Upper lobe of left lung (tissue), 6 donors: ENCODE data around the gene GFPT2. TPM values are rescaled to one million over a fixed set of nuclear protein-coding genes. Genes with fewer than 3 reads are reported as not detected.
A peak's percentile ranks its signal among the peaks of the same experiment; 100 is the strongest.

ENCODE experiments used
- ATAC-seq, 2 donors: fragments of 200-7000 bp; cut with Tn5 transposase; one replicate each; pipeline ENCODE4 v1.9.1; 2022; ENCODE audit warnings: mild to moderate bottlenecking in 2 of 2, moderate library complexity in 2 of 2; ENCODE audit not compliant: low FRiP score in 2 of 2
- DNase-seq, 2 donors: peaks; one replicate each; pipeline ENCODE4 v3.0.0-alpha.2; 2019 to 2020
- H3K27ac ChIP-seq, 4 donors: fragments of 200-600 bp; sonication (generic); one replicate each; pipeline ENCODE4 v1.5.1; 2016 to 2019
- H3K27me3 ChIP-seq, 4 donors: fragments of 200-600 bp; sonication (generic); one replicate each; pipeline ENCODE4 v1.5.1; 2017 to 2019
- H3K36me3 ChIP-seq, 4 donors: fragments of 200-600 bp; sonication (generic); one replicate each; pipeline ENCODE4 v1.5.1; 2016 to 2019
- H3K4me1 ChIP-seq, 4 donors: fragments of 200-600 bp; sonication (generic); one replicate each; pipeline ENCODE4 v1.5.1; 2018 to 2019
- H3K4me3 ChIP-seq, 4 donors: fragments of 200-600 bp; sonication (generic); one replicate each; pipeline ENCODE4 v1.5.1; 2017 to 2019; ENCODE audit warnings: mild to moderate bottlenecking in 2 of 4, moderate library complexity in 1 of 4
- H3K9me3 ChIP-seq, 4 donors: fragments of 200-600 bp; sonication (generic); one replicate each; pipeline ENCODE4 v1.5.1; 2018 to 2019
- EP300 ChIP-seq, 4 donors: sonication (generic); formaldehyde crosslinking; IDR thresholded peaks; one replicate each; pipeline ENCODE4 v1.5.1; 2017; ENCODE audit warnings: antibody characterized with exemption in 4 of 4, control low read depth in 2 of 4
- POLR2A ChIP-seq, 4 donors: fragments of 450-650 bp; IDR thresholded peaks; one replicate each; pipeline ENCODE4 v1.5.1; 2016 to 2017; ENCODE audit warnings: antibody characterized with exemption in 4 of 4, mild to moderate bottlenecking in 2 of 4
- POLR2AphosphoS5 ChIP-seq, 2 donors: sonication (generic); formaldehyde crosslinking; IDR thresholded peaks; one replicate each; pipeline ENCODE4 v1.5.1; 2017; ENCODE audit warnings: antibody characterized with exemption in 2 of 2
- WGBS, 2 donors: methylation state at CpG; one replicate each; pipeline ENCODE4 v1.1.5; 2017 to 2018; 5-methylcytosine and 5-hydroxymethylcytosine counted together
- total RNA-seq, 6 donors: library from RNA; depleted of rRNA in 4 of 6; stranded (reverse); fragments of >200 nt in 4 of 6; gene quantifications; one replicate each; pipeline versions ENCODE4 v1.1.0 to v1.2.1, GENCODE V29; 2016 to 2021
- TF ChIP-seq, protein P1 (sequence below), 6 experiments: fragments of 450-650 bp in 4 of 6; fragments of 200-600 bp in 2 of 6; sonication (generic) in 2 of 6; IDR thresholded peaks; one replicate each; pipeline ENCODE4 v1.5.1; 2016 to 2019; ENCODE audit warnings: antibody characterized with exemption in 6 of 6
- donor health status: DM: no; HTN: no; CAD: no; lungs with moderate emphysema.
- donor health status: DM: no; HTN: yes; CAD: no; lungs with severe emphysema.

Gene GFPT2
- total RNA-seq, 6 donors from 2014 or later, result 6.8 to 35.4 (median 18.0) TPM

DNA sequence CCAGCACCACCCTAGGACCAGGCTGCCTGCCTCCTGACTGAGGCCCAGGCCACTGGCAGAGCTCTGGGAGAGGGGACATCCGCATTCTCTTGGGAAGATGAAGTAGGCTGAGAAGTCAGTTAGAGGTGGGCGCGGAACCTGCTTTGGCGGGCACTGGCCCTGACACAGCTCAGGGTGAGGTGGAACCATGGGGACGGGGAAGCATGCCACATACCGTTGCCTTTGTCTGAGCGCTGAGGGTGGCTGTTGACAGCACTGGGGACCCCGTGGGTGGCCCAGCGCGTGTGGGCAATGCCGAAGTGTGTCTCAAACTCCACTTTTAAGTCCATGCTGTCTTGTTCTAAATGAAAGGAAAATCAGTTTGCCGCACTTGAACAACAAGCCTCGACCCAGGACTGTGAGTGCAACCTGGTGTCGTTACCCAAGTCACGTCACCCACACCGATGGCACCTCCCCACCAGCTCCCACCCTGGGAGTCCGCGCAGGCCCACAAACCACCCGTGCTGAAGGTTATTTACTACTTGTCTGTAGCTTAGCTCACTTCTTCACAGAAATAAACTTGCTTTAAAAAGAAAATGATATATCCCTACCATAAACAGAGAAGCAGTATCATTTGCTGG, 17.4 kb downstream of the GFPT2 start:
- ATAC-seq, result no peak
- Histone ChIP-seq H3K4me1 (peaks cover 0 to 7% (median 1%) of the 10 kb centered on the region in 4 donors), H3K9me3 (no peaks in the 10 kb centered on the region), H3K27ac (no peak overlapping the region), H3K36me3 (peaks cover 0 to 14% (median 0%) of the 10 kb centered on the region in 4 donors), H3K27me3 (no peaks in the 10 kb centered on the region), H3K4me3 (no peak overlapping the region)
- peak in 1 of 2 donors; percentile 50 for DNase-seq
- 91 to 95% methylated on average over 19 of the region's 19 CpGs for WGBS, 2 donors
- TF ChIP-seq EP300 (IDR thresholded peaks at IDR 0.05) (no peak), POLR2A (IDR thresholded peaks at IDR 0.05) (no peak)

DNA sequence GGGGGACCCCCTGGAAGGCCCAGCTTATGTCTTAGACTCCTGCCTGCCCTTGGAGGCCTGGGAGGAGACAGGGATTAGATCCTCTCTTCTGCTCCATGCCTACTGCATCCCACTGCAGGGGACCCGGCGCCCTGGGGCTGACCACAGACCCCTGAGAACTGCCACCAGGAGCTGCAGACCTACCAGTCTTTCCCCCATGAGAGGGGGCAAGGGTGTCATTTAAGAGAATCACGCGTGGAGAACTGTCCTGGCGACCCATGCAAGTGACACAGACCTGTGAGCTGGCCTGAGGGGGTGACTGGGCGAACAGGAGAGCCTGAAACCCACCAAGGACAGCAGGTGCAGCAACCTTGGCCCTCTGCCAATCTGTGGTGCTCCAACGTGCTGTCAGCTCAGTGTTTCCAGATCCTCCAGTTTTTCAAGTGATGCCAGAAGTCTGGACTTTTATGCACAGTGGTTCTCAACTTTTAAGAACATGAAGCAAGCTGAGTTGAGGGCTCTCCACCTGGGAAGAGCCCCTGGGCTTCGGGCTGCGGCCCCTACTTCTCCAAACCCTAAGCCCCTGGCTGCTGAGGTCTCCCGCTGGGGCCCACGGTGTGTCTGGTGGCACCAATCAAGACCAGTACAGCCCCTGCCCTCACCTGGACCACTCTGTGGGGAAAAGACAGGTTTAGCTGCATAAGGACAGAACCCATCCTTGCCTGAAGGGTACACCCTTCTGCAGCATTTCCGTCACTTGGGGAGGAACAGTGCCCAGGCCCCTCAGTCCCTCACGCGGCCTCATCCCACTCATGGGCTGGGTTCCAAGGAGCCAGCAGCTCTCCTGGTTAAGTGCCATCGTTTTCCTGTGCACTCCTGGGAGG, 18.2 kb downstream of the GFPT2 start:
- TF ChIP-seq, protein P1, sequence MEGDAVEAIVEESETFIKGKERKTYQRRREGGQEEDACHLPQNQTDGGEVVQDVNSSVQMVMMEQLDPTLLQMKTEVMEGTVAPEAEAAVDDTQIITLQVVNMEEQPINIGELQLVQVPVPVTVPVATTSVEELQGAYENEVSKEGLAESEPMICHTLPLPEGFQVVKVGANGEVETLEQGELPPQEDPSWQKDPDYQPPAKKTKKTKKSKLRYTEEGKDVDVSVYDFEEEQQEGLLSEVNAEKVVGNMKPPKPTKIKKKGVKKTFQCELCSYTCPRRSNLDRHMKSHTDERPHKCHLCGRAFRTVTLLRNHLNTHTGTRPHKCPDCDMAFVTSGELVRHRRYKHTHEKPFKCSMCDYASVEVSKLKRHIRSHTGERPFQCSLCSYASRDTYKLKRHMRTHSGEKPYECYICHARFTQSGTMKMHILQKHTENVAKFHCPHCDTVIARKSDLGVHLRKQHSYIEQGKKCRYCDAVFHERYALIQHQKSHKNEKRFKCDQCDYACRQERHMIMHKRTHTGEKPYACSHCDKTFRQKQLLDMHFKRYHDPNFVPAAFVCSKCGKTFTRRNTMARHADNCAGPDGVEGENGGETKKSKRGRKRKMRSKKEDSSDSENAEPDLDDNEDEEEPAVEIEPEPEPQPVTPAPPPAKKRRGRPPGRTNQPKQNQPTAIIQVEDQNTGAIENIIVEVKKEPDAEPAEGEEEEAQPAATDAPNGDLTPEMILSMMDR (IDR thresholded peaks at IDR 0.05), result no peak
- TF ChIP-seq EP300 (IDR thresholded peaks at IDR 0.05), result no peak
- no peak for TF ChIP-seq POLR2A (IDR thresholded peaks at IDR 0.05)
- TF ChIP-seq POLR2AphosphoS5 (IDR thresholded peaks at IDR 0.05), result no peak
- H3K4me3 ChIP-seq, result no peak overlapping the region
- H3K36me3 ChIP-seq, result peaks cover 0 to 14% (median 0%) of the 10 kb centered on the region in 4 donors
- peaks cover 0 to 7% (median 1%) of the 10 kb centered on the region in 4 donors for H3K4me1 ChIP-seq
- no peaks in the 10 kb centered on the region for H3K9me3 ChIP-seq
- peak in 1 of 2 donors; percentile 36 for DNase-seq
- no peaks in the 10 kb centered on the region for H3K27me3 ChIP-seq
- 83 to 84% methylated on average over 11 to 15 of the region's 15 CpGs for WGBS, 2 donors
- no peak overlapping the region for H3K27ac ChIP-seq
- ATAC-seq, result peak in 1 of 2 donors; percentile 5

DNA sequence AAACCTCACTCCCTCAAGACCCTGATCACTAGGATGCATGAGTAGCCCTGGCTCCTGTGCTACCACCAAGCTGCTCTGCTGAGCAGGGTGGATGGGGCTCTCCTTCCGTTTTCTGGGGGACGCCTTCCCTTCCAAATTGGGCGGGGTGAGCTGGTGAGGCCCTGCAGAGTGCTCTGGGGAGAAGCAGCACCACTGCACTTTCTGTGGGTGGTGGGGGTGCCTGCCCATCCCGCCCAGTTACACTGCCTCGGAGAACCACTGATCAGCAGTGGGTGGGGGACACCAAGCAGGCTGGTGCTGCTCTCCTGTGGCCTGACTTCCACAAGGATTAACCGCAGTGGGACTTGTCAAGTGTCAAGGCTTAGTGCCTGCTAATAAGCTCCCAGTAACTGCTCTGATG, 19.0 kb downstream of the GFPT2 start:
- Histone ChIP-seq H3K4me1 (peaks cover 0 to 7% (median 1%) of the 10 kb centered on the region in 4 donors), H3K36me3 (peaks cover 0 to 14% (median 0%) of the 10 kb centered on the region in 4 donors), H3K27me3 (no peaks in the 10 kb centered on the region), H3K9me3 (no peaks in the 10 kb centered on the region), H3K4me3 (no peak overlapping the region), H3K27ac (no peak overlapping the region)
- TF ChIP-seq POLR2AphosphoS5 (IDR thresholded peaks at IDR 0.05) (no peak), POLR2A (IDR thresholded peaks at IDR 0.05) (no peak), EP300 (IDR thresholded peaks at IDR 0.05) (no peak)
- TF ChIP-seq, protein P1 (IDR thresholded peaks at IDR 0.05), result no peak
- ATAC-seq (no peak), DNase-seq (no peak)
- 75 to 89% methylated on average over 6 of the region's 6 CpGs for WGBS, 2 donors

GRCh38 chr5:180333661-180334060, 19.5 kb downstream of the GFPT2 start:
- ATAC-seq, result peak in 1 of 2 donors; percentile 4

More at GRCh38 chr5:180333661-180334060, 19.5 kb downstream of the GFPT2 start:
- Histone ChIP-seq H3K9me3 (no peaks in the 10 kb centered on the region), H3K4me1 (peaks cover 0 to 7% (median 2%) of the 10 kb centered on the region in 4 donors), H3K4me3 (no peak overlapping the region), H3K36me3 (peaks cover 0 to 14% (median 0%) of the 10 kb centered on the region in 4 donors), H3K27ac (no peak overlapping the region), H3K27me3 (no peaks in the 10 kb centered on the region)
- WGBS, 2 donors, result 62 to 80% methylated on average over 1 to 4 of the region's 4 CpGs
- DNase-seq, result no peak
- TF ChIP-seq POLR2A (IDR thresholded peaks at IDR 0.05), result no peak
- no peak for TF ChIP-seq POLR2AphosphoS5 (IDR thresholded peaks at IDR 0.05)
- TF ChIP-seq EP300 (IDR thresholded peaks at IDR 0.05), result no peak
- TF ChIP-seq, protein P1 (IDR thresholded peaks at IDR 0.05), result no peak
